AG10803 (cell line): ENCODE results near the gene DNAJC6.

Source experiments
- DNase-seq: peaks from one replicate; pipeline ENCODE4 v3.0.0; 2010; ENCODE audit warnings: low read depth
- H3K4me3 ChIP-seq: 2 replicates; pipeline ENCODE4 v1.5.1; 2011; ENCODE audit warnings: mild to moderate bottlenecking, low read length, control low read depth
- CTCF ChIP-seq: conservative IDR thresholded peaks from 2 replicates; pipeline ENCODE4 v1.5.1; 2011; ENCODE audit warnings: mild to moderate bottlenecking, low read length, control low read depth, inconsistent platforms

Gene DNAJC6

GRCh38 chr1:65425697-65426096 is 116.4 kb downstream of the DNAJC6 start:
- DNase-seq, result peak; percentile 97
- no peak overlapping the region for H3K4me3 ChIP-seq
- no peak for TF ChIP-seq CTCF

GRCh38 chr1:65429078-65429477 is 119.7 kb downstream of the DNAJC6 start:
- H3K4me3 ChIP-seq, result no peak overlapping the region
- TF ChIP-seq CTCF, result no peak
- no peak for DNase-seq

GRCh38 chr1:65429806-65430205 is 120.5 kb downstream of the DNAJC6 start:
- DNase-seq, result peak; percentile 92
- no peak for TF ChIP-seq CTCF

GRCh38 chr1:65431111-65431705 is 121.9 kb downstream of the DNAJC6 start:
- peak; percentile 65 for DNase-seq
- H3K4me3 ChIP-seq, result no peak overlapping the region
- peak; percentile 73 for TF ChIP-seq CTCF

More at GRCh38 chr1:65429806-65430205, 120.5 kb downstream of the DNAJC6 start:
- H3K4me3 ChIP-seq, result no peak overlapping the region

DNA sequence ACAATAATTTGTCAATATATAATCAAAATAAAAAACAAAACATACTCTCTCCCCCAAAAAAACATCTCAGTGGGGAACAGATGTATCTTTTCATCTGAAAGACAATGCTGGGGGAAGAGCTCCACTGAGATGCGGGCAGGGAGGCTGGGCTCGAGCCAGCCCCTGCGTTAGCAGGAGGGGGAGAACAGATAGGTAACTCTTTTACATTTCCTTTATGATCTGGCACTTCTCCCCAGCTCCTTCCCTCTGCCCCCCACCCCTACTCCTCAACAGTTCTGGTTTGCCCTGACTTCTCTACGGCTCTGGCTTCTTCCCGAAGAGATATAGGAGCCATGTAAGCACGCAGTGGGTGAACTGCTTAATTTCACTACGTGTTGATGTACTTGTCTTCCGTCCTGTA is 123.6 kb downstream of the DNAJC6 start:
- H3K4me3 ChIP-seq, result no peak overlapping the region
- TF ChIP-seq CTCF, result no peak

DNA sequence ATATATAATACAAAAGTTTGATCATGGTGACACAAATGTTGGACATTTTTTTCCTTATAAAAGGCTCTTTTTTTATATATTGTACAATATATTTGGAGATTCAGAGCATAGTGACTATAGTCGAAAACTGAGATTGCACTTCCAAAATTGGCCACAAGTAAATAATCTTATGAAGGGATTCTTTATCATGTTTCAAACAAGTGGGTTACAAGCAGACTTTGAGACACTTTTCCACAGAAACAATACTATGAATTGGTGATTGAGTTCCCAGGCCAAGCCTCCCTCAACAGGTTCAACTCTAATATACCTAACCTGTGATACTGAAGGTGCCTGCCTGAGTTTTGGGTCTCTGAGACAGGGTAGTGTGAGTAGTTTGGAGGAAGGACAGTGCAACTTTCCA is 124.9 kb downstream of the DNAJC6 start:
- H3K4me3 ChIP-seq, result no peak overlapping the region
- TF ChIP-seq CTCF, result no peak; the same call in 1 of the 2 replicates
- no peak for DNase-seq

More for the DNA sequence above, 123.6 kb downstream of the DNAJC6 start:
- DNase-seq, result no peak

GRCh38 chr1:65434760-65435159 is 125.4 kb downstream of the DNAJC6 start:
- peak; percentile 13 for DNase-seq
- no peak; the same call in 1 of the 2 replicates for TF ChIP-seq CTCF

More at GRCh38 chr1:65434760-65435159, 125.4 kb downstream of the DNAJC6 start:
- no peak overlapping the region for H3K4me3 ChIP-seq
